HG02943 (cell line): ENCODE results near the gene ARHGEF10L.

Experiments used
- ATAC-seq: cut with Tn5 transposase; IDR thresholded peaks from one replicate; pipeline ENCODE4 v1.9.1; 2021; ENCODE audit warnings: mild to moderate bottlenecking, low read depth, moderate library complexity; ENCODE audit not compliant: unreplicated experiment

ARHGEF10L gene

GRCh38 chr1:17586172-17586964 is 46.9 kb downstream of the ARHGEF10L start:
- ATAC-seq, result no peak

- ATAC-seq, result no peak
Observed at GRCh38 chr1:17587693-17588047, 48.2 kb downstream of the ARHGEF10L start.

- ATAC-seq, result no peak
Observed at GRCh38 chr1:17588048-17588871, 48.8 kb downstream of the ARHGEF10L start.

- ATAC-seq, result no peak
Observed at GRCh38 chr1:17591814-17592430, 52.4 kb downstream of the ARHGEF10L start.

GRCh38 chr1:17594026-17594425 is 54.5 kb downstream of the ARHGEF10L start:
- ATAC-seq, result no peak

GRCh38 chr1:17594690-17595601 is 55.4 kb downstream of the ARHGEF10L start:
- no peak for ATAC-seq

GRCh38 chr1:17595602-17595925 is 56.1 kb downstream of the ARHGEF10L start:
- ATAC-seq, result no peak

- no peak for ATAC-seq
Observed at GRCh38 chr1:17596186-17596585, 56.7 kb downstream of the ARHGEF10L start.

GRCh38 chr1:17596651-17597509 is 57.4 kb downstream of the ARHGEF10L start:
- no peak for ATAC-seq

GRCh38 chr1:17597651-17598050 is 58.2 kb downstream of the ARHGEF10L start:
- ATAC-seq, result no peak

- no peak for ATAC-seq
Observed at GRCh38 chr1:17598251-17598650, 58.8 kb downstream of the ARHGEF10L start.

- no peak for ATAC-seq
Observed at GRCh38 chr1:17599291-17599953, 59.9 kb downstream of the ARHGEF10L start.

GRCh38 chr1:17599954-17600300 is 60.4 kb downstream of the ARHGEF10L start:
- ATAC-seq, result no peak

GRCh38 chr1:17600321-17600720 is 60.8 kb downstream of the ARHGEF10L start:
- no peak for ATAC-seq

GRCh38 chr1:17601643-17602382 is 62.3 kb downstream of the ARHGEF10L start:
- ATAC-seq, result no peak

GRCh38 chr1:17603091-17603841 is 63.8 kb downstream of the ARHGEF10L start:
- ATAC-seq, result no peak

GRCh38 chr1:17605582-17606344 is 66.3 kb downstream of the ARHGEF10L start:
- no peak for ATAC-seq
